GM12865 (cell line): ENCODE measurements around the gene FGGY.

Experiments
- DNase-seq: peaks from one replicate; pipeline ENCODE4 v3.0.0; 2010; ENCODE audit warnings: low read depth
- H3K4me3 ChIP-seq: 2 replicates; pipeline ENCODE4 v1.5.1; 2011; ENCODE audit warnings: mild to moderate bottlenecking, low read depth, low read length, control low read depth
- CTCF ChIP-seq: IDR thresholded peaks from 2 replicates; pipeline ENCODE4 v1.5.1; 2011; ENCODE audit warnings: low read length, control low read depth, low read depth, inconsistent platforms; ENCODE audit not compliant: insufficient read depth; ENCODE audit errors: missing control alignments

FGGY gene

GRCh38 chr1:59687081-59687480 is 390.2 kb downstream of the FGGY start:
- DNase-seq: no peak
- TF ChIP-seq CTCF: no peak

GRCh38 chr1:59688976-59689375 is 392.1 kb downstream of the FGGY start:
- TF ChIP-seq CTCF: no peak
- no peak for DNase-seq

More at GRCh38 chr1:59687081-59687480, 390.2 kb downstream of the FGGY start:
- no peak overlapping the region for H3K4me3 ChIP-seq

GRCh38 chr1:59689730-59690129 is 392.8 kb downstream of the FGGY start:
- no peak for DNase-seq
- H3K4me3 ChIP-seq: no peak overlapping the region
- TF ChIP-seq CTCF: no peak

More at GRCh38 chr1:59688976-59689375, 392.1 kb downstream of the FGGY start:
- no peak overlapping the region for H3K4me3 ChIP-seq

GRCh38 chr1:59690171-59690930 is 393.5 kb downstream of the FGGY start:
- H3K4me3 ChIP-seq: no peak overlapping the region
- no peak for TF ChIP-seq CTCF
- DNase-seq: no peak

- no peak for DNase-seq
- TF ChIP-seq CTCF: no peak
Observed at GRCh38 chr1:59691261-59691660, 394.4 kb downstream of the FGGY start.

GRCh38 chr1:59692591-59692990 is 395.7 kb downstream of the FGGY start:
- TF ChIP-seq CTCF: no peak
- H3K4me3 ChIP-seq: no peak overlapping the region
- DNase-seq: no peak

More at GRCh38 chr1:59691261-59691660, 394.4 kb downstream of the FGGY start:
- H3K4me3 ChIP-seq: no peak overlapping the region

GRCh38 chr1:59693406-59693805 is 396.5 kb downstream of the FGGY start:
- no peak for TF ChIP-seq CTCF
- no peak for DNase-seq
- no peak overlapping the region for H3K4me3 ChIP-seq
